D721Med (cell line): ENCODE measurements around the gene OSM.

Experiments
- DNase-seq: peaks from one replicate; pipeline ENCODE4 v3.0.0; 2011; ENCODE audit warnings: low spot score; ENCODE audit not compliant: insufficient read length
- FAIRE-seq: peaks from 2 replicates; lab custom pipeline; 2011; peaks lifted over from hg19 to GRCh38; lab: Jason Lieb, UNC
- TF ChIP-seq, protein P1 (sequence below): IDR thresholded peaks from 2 replicates; pipeline ENCODE4 v1.5.1; 2012; ENCODE audit warnings: mild to moderate bottlenecking, control low read depth; ENCODE audit not compliant: insufficient read depth; ENCODE audit errors: missing control alignments

The OSM gene

DNA sequence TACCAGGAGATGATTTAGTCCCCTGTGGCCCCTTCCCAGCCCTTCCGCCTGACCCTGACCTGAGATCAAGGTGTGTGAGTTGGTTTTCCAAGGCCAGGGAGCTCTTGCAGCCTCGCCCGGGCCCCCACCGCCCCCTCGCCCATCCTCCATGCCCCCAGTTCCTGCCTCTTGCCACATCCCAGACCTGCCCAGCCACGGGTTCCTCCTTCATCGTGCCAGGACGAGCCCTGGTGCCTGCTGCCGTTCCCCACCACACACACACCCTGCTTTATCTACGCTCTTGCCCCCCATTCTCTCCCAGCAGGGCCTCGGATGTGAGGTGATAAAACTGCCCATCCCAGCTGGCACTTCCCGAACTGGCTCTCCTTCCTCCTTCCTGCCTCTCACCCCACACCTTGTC lies 18.7 kb downstream of the OSM start:
- DNase-seq (no peak), FAIRE-seq (no peak)
- TF ChIP-seq, protein P1, sequence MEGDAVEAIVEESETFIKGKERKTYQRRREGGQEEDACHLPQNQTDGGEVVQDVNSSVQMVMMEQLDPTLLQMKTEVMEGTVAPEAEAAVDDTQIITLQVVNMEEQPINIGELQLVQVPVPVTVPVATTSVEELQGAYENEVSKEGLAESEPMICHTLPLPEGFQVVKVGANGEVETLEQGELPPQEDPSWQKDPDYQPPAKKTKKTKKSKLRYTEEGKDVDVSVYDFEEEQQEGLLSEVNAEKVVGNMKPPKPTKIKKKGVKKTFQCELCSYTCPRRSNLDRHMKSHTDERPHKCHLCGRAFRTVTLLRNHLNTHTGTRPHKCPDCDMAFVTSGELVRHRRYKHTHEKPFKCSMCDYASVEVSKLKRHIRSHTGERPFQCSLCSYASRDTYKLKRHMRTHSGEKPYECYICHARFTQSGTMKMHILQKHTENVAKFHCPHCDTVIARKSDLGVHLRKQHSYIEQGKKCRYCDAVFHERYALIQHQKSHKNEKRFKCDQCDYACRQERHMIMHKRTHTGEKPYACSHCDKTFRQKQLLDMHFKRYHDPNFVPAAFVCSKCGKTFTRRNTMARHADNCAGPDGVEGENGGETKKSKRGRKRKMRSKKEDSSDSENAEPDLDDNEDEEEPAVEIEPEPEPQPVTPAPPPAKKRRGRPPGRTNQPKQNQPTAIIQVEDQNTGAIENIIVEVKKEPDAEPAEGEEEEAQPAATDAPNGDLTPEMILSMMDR: no peak

- no peak for FAIRE-seq
- TF ChIP-seq, protein P1: no peak
- no peak for DNase-seq
These were observed 19.1 kb downstream of the OSM start for GRCh38 chr22:30247561-30247960.

DNA sequence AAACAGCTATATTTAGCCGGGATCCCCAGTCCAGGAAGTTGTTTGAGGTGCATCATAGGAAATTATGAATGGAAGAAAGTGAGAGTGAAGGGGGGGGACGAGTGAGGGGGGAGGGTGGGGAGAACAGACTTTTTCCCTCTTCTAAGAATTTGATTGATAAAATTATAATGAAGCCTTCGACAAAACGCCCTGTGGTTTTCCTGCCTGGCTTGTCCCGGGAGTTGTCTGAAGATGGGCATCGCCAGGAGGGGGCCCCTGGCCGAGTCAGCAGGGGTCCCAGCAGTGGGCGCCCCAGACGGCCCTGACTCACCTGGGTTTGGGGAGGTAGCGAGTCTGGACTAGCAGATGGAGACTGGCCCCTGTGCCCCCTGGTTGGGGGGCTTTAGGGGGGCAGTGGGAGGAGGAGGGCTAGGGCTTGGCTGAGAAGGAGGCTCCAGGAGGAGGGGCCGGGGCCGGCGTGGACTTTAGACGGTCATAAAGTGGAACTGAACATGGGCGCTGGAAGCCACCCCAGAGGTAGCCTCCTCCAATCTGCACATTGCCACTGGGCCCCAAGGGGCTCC lies 19.8 kb downstream of the OSM start:
- FAIRE-seq (no peak), DNase-seq (no peak)
- TF ChIP-seq, protein P1: no peak

- no peak for DNase-seq
- FAIRE-seq: no peak
- TF ChIP-seq, protein P1: peak; percentile 19
These were observed 20.5 kb downstream of the OSM start, which contains the start of gene LIF for GRCh38 chr22:30245985-30246813. Gene LIF, minus strand, starts transcription at chr22:30246759. Its CDS starts 64 bp downstream, at chr22:30246695.

DNA sequence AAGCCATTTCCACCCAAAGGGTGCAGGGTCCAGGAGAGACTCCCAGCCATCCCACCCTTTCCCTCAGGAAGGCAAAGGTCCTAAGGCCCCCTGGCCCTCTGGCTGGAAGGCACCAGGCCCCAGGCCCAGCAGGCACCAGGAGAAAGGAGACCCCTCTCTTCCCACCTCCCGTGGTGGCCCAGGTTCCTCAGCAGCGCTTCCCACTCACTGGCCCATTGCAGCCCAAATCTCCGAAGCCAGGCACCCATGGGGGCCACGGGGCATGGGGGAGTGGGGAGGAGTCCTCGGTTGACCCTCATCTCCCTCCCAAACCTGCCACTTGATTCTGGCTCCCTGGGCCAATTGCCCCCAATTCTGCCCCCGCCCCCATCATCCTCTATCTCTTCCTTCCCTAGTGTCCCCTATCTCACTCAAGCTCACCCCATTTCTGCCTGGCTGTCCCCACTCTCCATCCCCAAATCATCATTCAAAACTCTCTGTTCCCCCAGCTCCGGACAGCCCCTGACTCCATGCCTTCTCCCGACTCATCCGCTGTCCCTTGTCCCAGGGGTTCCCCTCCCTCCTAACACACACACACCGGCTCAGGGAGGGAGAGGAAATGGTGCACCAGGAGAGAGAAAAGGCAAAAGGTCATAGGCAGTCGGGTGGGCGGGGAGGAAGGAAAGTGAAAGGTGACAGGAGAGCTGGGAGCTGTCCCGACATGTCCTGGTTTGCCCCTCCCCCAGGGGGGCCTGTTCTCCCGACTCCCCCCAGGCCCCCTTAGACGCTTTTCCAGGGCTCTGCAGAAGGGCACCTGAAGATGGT lies 21.3 kb downstream of the OSM start:
- DNase-seq: no peak
- FAIRE-seq: no peak
- TF ChIP-seq, protein P1: no peak

DNA sequence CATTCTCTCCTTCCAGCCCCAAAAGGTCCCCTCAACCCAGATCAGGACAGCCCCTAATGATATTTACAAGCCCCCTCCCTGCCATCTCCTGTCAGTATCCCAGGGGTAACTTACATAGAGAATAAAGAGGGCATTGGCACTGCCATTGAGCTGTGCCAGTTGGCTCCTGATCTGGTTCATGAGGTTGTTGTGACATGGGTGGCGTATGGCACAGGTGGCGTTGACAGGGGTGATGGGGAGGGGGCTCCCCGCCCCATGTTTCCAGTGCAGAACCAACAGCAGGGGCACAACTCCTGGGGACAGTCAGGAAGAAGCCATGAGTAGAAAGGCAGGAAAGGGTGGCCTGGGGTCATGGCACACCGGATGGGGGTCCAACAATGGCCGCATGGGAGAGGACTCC lies 22.0 kb downstream of the OSM start:
- FAIRE-seq: no peak
- no peak for DNase-seq
- TF ChIP-seq, protein P1: no peak
